ENCODE data around the gene ALS2CL.

Gene ALS2CL

DNA sequence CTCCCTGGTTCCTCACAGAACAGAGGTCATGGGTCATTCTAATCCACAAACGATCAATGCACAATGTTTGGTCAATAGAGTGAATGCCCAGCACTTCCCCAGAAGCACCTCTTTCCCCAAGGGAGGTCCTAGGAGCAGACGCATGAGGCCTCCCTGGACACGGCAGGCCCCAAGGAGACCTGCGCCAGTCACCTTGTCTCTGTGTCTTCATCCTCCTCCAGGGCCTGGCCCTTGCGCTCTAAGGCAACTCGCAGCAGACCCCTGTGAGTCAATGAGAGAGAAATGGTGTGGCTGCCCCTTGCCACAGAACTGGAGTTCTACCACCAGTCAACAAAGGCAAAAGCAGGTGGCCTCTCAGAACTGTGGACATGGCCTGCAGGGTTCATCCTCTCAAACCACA, 18.1 kb downstream of the ALS2CL start:
- no peak overlapping the region for H3K23ac ChIP-seq (ENCODE audit: low read length in 2 of 2)
- H3K18ac ChIP-seq (ENCODE audit: low read depth in 1 of 2, low read length in 2 of 2) = no peak overlapping the region
- 92% methylated on average over 6 of the region's 6 CpGs for WGBS
- no peak overlapping the region for H2BK5ac ChIP-seq (ENCODE audit: low read depth, low read length, poor library complexity, severe bottlenecking)
- peaks cover 14 to 24% of the 10 kb centered on the region in 2 experiments for H3K27me3 ChIP-seq (ENCODE audit: control insufficient read depth in 1 of 2, insufficient read depth in 1 of 2, low read length in 2 of 2)
- no peak overlapping the region for H3K14ac ChIP-seq (ENCODE audit: low read length in 2 of 2)
- H3K4me1 ChIP-seq (ENCODE audit: control insufficient read depth, insufficient read depth, low read depth, low read length) = peaks cover 2% of the 10 kb centered on the region
- H4K8ac ChIP-seq (ENCODE audit: low read length) = no peak overlapping the region
- no peak overlapping the region for H3K4me3 ChIP-seq (ENCODE audit: insufficient read depth in 1 of 2, low read depth in 1 of 2, low read length in 2 of 2)
- H3K9ac ChIP-seq (ENCODE audit: low read length) = no peak overlapping the region
- no peak overlapping the region for H3K27ac ChIP-seq (ENCODE audit: low read length, poor library complexity, severe bottlenecking)
- H4K91ac ChIP-seq (ENCODE audit: low read length) = no peak overlapping the region
- H2BK12ac ChIP-seq (ENCODE audit: low read length in 2 of 2) = no peak overlapping the region
- H3K79me1 ChIP-seq (replicated peaks; ENCODE audit: low read length, poor library complexity, severe bottlenecking) = no peaks in the 10 kb centered on the region
- H3K4ac ChIP-seq (ENCODE audit: low read depth in 1 of 2, low read length in 2 of 2) = no peak overlapping the region
- no peak overlapping the region for H2AK5ac ChIP-seq (ENCODE audit: low read length, severe bottlenecking)
- DNase-seq = no peak
- no peak overlapping the region for H2BK15ac ChIP-seq (ENCODE audit: low read depth, poor library complexity, severe bottlenecking)
- no peak overlapping the region for H2BK120ac ChIP-seq (ENCODE audit: low read depth, low read length)
- H3K9me3 ChIP-seq (ENCODE audit: control insufficient read depth, low read length) = no peaks in the 10 kb centered on the region
- H3K36me3 ChIP-seq (ENCODE audit: control insufficient read depth in 1 of 2, insufficient read depth in 2 of 2, low read depth in 1 of 2, low read length in 2 of 2) = no peaks in the 10 kb centered on the region
- H3K4me2 ChIP-seq (ENCODE audit: low read length, poor library complexity, severe bottlenecking) = no peak overlapping the region
- H2AFZ ChIP-seq (ENCODE audit: low read depth, low read length) = no peak overlapping the region

DNA sequence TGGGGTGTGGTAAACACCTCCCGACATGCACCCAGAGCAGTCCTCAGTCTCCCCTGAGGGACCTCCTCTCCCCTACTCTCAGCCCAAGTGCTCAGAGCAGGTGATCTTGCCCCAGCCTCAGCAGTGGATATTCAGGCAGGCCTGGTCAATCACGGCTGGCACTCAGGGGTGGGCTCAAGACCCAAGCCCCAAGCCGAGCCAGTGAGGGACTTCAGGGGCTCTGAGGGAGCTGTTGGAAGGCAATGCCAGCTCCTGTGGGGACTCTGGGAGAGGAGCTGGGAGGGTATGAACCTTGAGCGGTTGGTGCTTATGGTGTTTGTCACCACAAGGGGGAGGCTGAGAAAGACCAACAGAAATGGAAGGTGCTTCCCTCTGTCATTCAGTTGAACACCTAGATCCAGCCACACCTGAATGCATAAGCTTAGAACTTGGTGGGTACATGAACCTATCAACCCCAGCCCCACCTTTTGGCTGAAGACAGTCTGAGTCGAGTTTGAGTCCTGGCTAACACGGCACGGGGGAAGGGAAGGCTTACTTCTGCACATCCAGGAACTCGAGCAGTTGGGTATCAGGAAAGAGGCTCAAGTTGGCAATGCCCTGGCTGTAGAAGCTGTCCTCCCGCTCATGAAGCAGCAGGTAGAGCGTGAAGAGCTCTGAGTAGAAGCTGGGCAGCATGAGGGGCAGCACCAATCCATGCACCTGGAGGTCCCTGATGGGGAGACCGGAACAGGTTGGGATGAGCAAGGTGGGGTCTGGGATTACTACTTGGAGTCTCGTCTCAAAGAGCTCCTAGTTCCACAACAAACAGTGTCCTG, 19.2 kb downstream of the ALS2CL start:
- Histone ChIP-seq H2BK12ac (ENCODE audit: low read length in 2 of 2) (no peak overlapping the region), H3K27me3 (ENCODE audit: control insufficient read depth in 1 of 2, insufficient read depth in 1 of 2, low read length in 2 of 2) (peaks cover 14 to 18% of the 10 kb centered on the region in 2 experiments), H3K18ac (ENCODE audit: low read depth in 1 of 2, low read length in 2 of 2) (no peak overlapping the region), H2BK5ac (ENCODE audit: low read depth, low read length, poor library complexity, severe bottlenecking) (no peak overlapping the region), H3K23ac (ENCODE audit: low read length in 2 of 2) (no peak overlapping the region), H3K14ac (ENCODE audit: low read length in 2 of 2) (no peak overlapping the region), H2AK5ac (ENCODE audit: low read length, severe bottlenecking) (no peak overlapping the region), H3K4me1 (ENCODE audit: control insufficient read depth, insufficient read depth, low read depth, low read length) (peaks cover 2% of the 10 kb centered on the region), H3K36me3 (ENCODE audit: control insufficient read depth in 1 of 2, insufficient read depth in 2 of 2, low read depth in 1 of 2, low read length in 2 of 2) (no peaks in the 10 kb centered on the region), H4K91ac (ENCODE audit: low read length) (no peak overlapping the region), H3K9ac (ENCODE audit: low read length) (no peak overlapping the region), H3K4me2 (ENCODE audit: low read length, poor library complexity, severe bottlenecking) (no peak overlapping the region), H2BK15ac (ENCODE audit: low read depth, poor library complexity, severe bottlenecking) (no peak overlapping the region), H2BK120ac (ENCODE audit: low read depth, low read length) (no peak overlapping the region), H3K4ac (ENCODE audit: low read depth in 1 of 2, low read length in 2 of 2) (no peak overlapping the region), H2AFZ (ENCODE audit: low read depth, low read length) (no peak overlapping the region), H4K8ac (ENCODE audit: low read length) (no peak overlapping the region), H3K4me3 (ENCODE audit: insufficient read depth in 1 of 2, low read depth in 1 of 2, low read length in 2 of 2) (no peak overlapping the region), H3K9me3 (ENCODE audit: control insufficient read depth, low read length) (no peaks in the 10 kb centered on the region), H3K79me1 (replicated peaks; ENCODE audit: low read length, poor library complexity, severe bottlenecking) (no peaks in the 10 kb centered on the region), H3K27ac (ENCODE audit: low read length, poor library complexity, severe bottlenecking) (no peak overlapping the region)
- no peak for DNase-seq
- WGBS = 78% methylated on average over 12 of the region's 12 CpGs

DNA sequence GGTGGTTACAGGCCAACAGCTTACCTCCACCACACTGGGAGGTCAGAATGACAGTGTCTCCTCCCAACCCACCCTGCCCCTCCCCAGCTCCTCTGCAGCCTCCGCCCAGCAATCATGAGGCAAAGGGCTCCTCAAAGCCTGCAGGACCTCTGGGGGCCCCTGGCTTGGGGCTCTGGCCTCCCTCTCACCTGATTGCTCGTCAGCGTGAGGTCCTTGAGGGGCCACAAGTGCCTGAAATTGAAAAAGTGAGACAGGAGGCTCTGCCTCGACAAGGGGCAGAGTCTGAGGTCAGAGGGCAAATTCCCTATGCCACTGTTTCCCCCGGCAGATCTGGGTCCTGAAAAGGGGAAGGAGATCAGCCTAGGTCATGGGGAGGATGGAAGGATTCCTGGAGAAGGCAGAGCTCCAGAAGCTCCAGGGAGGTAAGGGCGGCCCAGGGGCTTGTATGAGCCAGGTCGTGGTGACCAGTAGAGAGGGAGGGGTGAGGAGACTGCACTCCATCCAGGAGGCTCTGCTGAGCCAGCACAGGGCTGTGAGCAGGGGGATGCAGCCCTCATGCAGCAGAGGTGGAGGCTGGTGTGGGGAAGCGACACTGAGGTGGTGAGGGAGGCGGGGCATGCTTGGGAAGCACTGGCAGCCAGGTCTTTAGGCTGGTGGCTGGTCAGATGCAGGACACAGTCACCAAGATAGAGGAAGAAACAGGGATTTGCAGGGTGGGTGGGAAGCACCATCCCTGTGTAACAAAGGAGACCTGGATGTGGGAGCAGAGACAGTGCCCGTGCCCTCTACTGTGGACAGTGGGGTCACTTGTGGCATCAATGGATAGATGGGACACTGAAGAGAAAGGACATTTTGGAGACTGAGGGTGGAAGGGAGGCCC, 20.1 kb downstream of the ALS2CL start:
- Histone ChIP-seq H3K23ac (ENCODE audit: low read length in 2 of 2) (no peak overlapping the region), H2BK12ac (ENCODE audit: low read length in 2 of 2) (no peak overlapping the region), H2AFZ (ENCODE audit: low read depth, low read length) (no peak overlapping the region), H3K27me3 (ENCODE audit: control insufficient read depth in 1 of 2, insufficient read depth in 1 of 2, low read length in 2 of 2) (peaks cover 14 to 18% of the 10 kb centered on the region in 2 experiments), H3K27ac (ENCODE audit: low read length, poor library complexity, severe bottlenecking) (no peak overlapping the region), H4K8ac (ENCODE audit: low read length) (no peak overlapping the region), H3K9me3 (ENCODE audit: control insufficient read depth, low read length) (no peaks in the 10 kb centered on the region), H3K36me3 (ENCODE audit: control insufficient read depth in 1 of 2, insufficient read depth in 2 of 2, low read depth in 1 of 2, low read length in 2 of 2) (no peaks in the 10 kb centered on the region), H2BK15ac (ENCODE audit: low read depth, poor library complexity, severe bottlenecking) (no peak overlapping the region), H3K4me1 (ENCODE audit: control insufficient read depth, insufficient read depth, low read depth, low read length) (peaks cover 4% of the 10 kb centered on the region), H3K4me2 (ENCODE audit: low read length, poor library complexity, severe bottlenecking) (no peak overlapping the region), H2BK120ac (ENCODE audit: low read depth, low read length) (no peak overlapping the region), H2BK5ac (ENCODE audit: low read depth, low read length, poor library complexity, severe bottlenecking) (no peak overlapping the region), H3K9ac (ENCODE audit: low read length) (no peak overlapping the region), H4K91ac (ENCODE audit: low read length) (no peak overlapping the region), H2AK5ac (ENCODE audit: low read length, severe bottlenecking) (no peak overlapping the region), H3K4ac (ENCODE audit: low read depth in 1 of 2, low read length in 2 of 2) (no peak overlapping the region), H3K14ac (ENCODE audit: low read length in 2 of 2) (peak overlapping the region in 1 of 2 experiments; percentile 53), H3K18ac (ENCODE audit: low read depth in 1 of 2, low read length in 2 of 2) (no peak overlapping the region), H3K79me1 (replicated peaks; ENCODE audit: low read length, poor library complexity, severe bottlenecking) (no peaks in the 10 kb centered on the region), H3K4me3 (ENCODE audit: insufficient read depth in 1 of 2, low read depth in 1 of 2, low read length in 2 of 2) (no peak overlapping the region)
- 81% methylated on average over 10 of the region's 10 CpGs for WGBS
- DNase-seq = no peak

DNA sequence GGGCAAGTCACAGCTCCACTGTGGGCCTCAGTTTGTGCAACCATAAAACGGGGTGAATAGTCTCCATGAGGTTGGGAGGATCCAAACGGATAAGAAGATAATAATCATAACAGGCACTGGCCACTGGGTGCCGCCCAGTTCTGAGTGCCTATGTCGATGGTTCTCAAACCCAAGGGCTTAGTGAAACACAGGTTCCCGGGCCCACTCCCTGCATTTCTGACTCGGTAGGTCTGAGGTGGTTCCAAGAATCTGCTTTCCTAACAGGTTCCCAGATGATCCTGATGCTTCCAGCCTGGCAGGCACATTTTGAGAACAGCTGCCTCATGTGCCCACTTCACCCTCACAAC, 21.2 kb downstream of the ALS2CL start:
- no peak overlapping the region for H2BK15ac ChIP-seq (ENCODE audit: low read depth, poor library complexity, severe bottlenecking)
- H3K4me1 ChIP-seq (ENCODE audit: control insufficient read depth, insufficient read depth, low read depth, low read length) = peaks cover 4% of the 10 kb centered on the region
- H2AK5ac ChIP-seq (ENCODE audit: low read length, severe bottlenecking) = no peak overlapping the region

More for the DNA sequence above, 21.2 kb downstream of the ALS2CL start:
- Histone ChIP-seq H2BK5ac (ENCODE audit: low read depth, low read length, poor library complexity, severe bottlenecking) (no peak overlapping the region), H3K36me3 (ENCODE audit: control insufficient read depth in 1 of 2, insufficient read depth in 2 of 2, low read depth in 1 of 2, low read length in 2 of 2) (no peaks in the 10 kb centered on the region), H4K91ac (ENCODE audit: low read length) (no peak overlapping the region), H3K14ac (ENCODE audit: low read length in 2 of 2) (no peak overlapping the region), H3K27ac (ENCODE audit: low read length, poor library complexity, severe bottlenecking) (no peak overlapping the region), H3K18ac (ENCODE audit: low read depth in 1 of 2, low read length in 2 of 2) (no peak overlapping the region), H2BK12ac (ENCODE audit: low read length in 2 of 2) (no peak overlapping the region), H3K4me3 (ENCODE audit: insufficient read depth in 1 of 2, low read depth in 1 of 2, low read length in 2 of 2) (no peak overlapping the region), H2BK120ac (ENCODE audit: low read depth, low read length) (no peak overlapping the region), H4K8ac (ENCODE audit: low read length) (no peak overlapping the region), H3K79me1 (replicated peaks; ENCODE audit: low read length, poor library complexity, severe bottlenecking) (no peaks in the 10 kb centered on the region), H3K9ac (ENCODE audit: low read length) (no peak overlapping the region), H3K27me3 (ENCODE audit: control insufficient read depth in 1 of 2, insufficient read depth in 1 of 2, low read length in 2 of 2) (peaks cover 11 to 23% of the 10 kb centered on the region in 2 experiments), H3K9me3 (ENCODE audit: control insufficient read depth, low read length) (no peaks in the 10 kb centered on the region), H3K23ac (ENCODE audit: low read length in 2 of 2) (no peak overlapping the region), H3K4me2 (ENCODE audit: low read length, poor library complexity, severe bottlenecking) (no peak overlapping the region), H2AFZ (ENCODE audit: low read depth, low read length) (no peak overlapping the region), H3K4ac (ENCODE audit: low read depth in 1 of 2, low read length in 2 of 2) (no peak overlapping the region)
- DNase-seq = no peak
- WGBS = 88% methylated on average over 6 of the region's 6 CpGs
